ENCODE data around the gene RAP1GAP.

The RAP1GAP gene

DNA sequence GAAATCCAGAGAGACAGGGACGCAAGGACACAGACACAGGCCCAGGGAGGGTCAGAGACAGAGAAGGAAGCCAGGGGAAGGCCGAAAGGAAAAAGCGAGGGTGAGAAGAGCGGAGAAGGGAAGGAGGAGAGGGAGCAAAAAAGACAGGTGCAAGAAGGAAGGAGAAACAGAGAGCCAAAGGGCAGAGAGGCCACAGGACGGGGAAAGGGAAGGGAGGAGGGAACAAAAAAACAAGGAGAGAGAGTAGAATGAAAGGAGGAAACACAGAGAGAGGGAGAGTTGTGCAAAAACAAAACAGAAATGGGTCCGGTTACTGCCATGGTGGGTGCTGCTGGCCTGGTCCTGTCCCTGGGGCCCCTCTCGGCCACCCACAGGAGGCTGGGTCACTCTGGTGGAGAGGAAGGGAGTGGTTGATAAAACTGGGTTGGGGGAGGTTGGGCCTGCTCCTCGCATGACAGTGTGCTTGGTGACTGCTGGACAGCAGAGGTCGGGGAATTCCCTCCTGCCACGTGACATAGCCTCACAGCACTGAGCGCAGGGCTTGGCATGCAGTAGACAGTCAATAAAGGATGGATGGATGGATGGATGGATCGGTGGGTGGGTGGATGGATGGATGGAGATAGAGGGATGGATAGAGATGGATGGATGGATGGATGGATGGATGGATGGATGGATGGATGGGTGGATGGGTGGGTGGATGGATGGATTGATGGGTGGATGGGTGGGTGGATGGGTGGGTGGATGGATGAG lies 64.8 kb downstream of the RAP1GAP start:
- Histone ChIP-seq H3K9ac (no peak overlapping the region), H4K20me1 (peaks cover 0 to 29% (median 0%) of the 10 kb centered on the region in 11 experiments; a peak in 4 of 22 replicates), H3K9me3 (replicated peaks in 1 of 11) (no peaks in the 10 kb centered on the region), H3K4me3 (no peak overlapping the region), H3K4me2 (no peak overlapping the region; a peak in 1 of 22 replicates), H3K4me1 (peaks cover 0 to 10% (median 7%) of the 10 kb centered on the region in 10 experiments; a peak in 8 of 20 replicates), H3K36me3 (no peaks in the 10 kb centered on the region), H3K27me3 (no peaks in the 10 kb centered on the region), H3K27ac (no peak overlapping the region)
- TF ChIP-seq Cebpa-rat (IDR thresholded peaks at IDR 0.05) = no peak

DNA sequence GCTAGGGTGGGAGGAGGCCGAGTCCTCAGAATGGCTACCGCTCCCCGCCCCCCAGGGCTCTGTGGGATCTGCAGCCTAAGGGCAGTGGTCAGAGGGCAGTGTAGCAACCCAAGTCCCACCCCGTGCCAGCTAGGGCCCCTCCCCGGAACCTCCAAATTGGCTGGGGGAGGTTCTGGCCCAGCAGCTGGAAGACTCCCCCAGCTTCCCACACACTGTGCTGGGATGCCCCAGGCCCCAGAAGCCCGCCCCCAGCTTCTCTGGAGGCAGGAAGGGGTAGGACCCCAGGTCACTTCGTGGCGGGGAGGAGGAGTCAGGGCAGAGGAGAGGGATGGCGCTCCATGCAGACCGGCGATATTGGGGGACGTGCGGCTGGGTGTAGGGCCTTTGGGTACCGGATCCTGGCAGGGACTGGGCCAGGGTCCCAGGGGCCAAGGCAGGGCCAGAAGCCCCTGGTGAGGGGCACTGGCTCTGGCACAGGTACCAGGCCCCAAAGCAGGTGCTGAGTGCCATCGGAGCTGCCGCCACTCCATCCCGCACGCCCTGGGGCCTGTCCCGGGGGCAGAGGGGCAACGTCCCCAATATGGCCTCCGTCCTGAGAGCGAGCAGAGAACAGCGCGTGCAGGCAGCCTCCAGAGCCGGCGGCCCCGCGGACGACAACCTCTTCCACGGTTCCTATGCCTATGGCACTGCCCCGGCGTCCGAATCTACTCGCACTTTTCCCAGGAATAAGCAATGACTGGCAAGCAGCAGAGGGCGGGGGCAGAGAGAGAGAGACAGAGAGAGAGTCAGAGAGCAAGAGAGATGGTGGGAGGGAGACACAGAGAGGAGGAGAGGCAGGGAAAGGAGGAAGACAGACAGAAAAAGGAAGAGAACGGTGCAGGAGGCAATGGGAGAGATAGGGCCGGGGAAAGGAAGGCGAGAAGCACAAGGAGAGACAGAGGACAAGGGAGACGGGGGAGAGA lies 65.7 kb downstream of the RAP1GAP start:
- Histone ChIP-seq H3K27me3 (no peaks in the 10 kb centered on the region; a peak in 1 of 22 replicates), H3K4me2 (no peak overlapping the region), H3K9ac (no peak overlapping the region), H3K4me1 (peaks cover 0 to 10% (median 7%) of the 10 kb centered on the region in 10 experiments; a peak in 8 of 20 replicates), H4K20me1 (peaks cover 0 to 31% (median 0%) of the 10 kb centered on the region in 11 experiments; a peak in 4 of 22 replicates), H3K4me3 (no peak overlapping the region), H3K9me3 (replicated peaks in 1 of 11) (no peaks in the 10 kb centered on the region), H3K27ac (no peak overlapping the region), H3K36me3 (no peaks in the 10 kb centered on the region)
- no peak for TF ChIP-seq Cebpa-rat (IDR thresholded peaks at IDR 0.05)

DNA sequence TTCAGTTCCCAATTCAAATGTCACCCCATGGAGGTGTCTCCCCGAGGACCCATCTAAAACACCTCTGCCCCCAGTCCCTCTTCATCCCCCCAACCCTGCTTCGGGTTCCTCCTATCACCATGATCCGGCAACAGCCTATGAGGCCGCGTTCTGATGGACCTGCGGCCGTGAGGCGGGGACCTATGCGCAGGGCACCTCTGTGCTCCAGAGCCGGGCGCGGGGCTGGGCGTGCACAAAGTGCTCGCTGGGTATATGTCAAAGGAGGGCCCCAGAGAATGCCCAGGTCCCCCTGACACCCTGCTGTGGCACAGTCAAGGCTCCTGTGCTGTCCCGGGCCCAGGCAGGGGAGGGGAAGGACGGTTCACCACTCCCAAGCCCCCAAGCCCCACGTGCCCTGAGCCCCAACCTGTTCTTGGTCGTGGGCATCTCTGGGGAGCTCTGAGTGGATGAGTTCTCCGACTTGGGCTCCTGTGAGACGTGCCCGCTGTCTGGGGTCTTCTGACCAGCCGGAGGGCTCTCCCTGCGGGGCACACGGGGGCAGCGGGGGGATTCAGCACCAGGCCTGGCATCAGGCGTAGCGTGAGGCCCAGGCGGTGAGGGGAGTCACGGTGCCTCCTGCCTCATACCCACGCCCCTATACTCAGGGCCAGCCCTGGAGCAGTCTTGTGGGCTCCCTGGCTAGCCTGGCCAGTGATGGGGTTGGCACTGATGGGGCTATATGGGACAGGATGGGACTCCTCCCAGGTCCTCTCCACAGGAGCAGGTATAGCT lies 67.7 kb downstream of the RAP1GAP start:
- no peak overlapping the region for H3K9ac ChIP-seq
- H3K4me1 ChIP-seq = no peaks in the 10 kb centered on the region
- H3K27ac ChIP-seq = no peak overlapping the region
- H4K20me1 ChIP-seq = peaks cover 0 to 34% (median 0%) of the 10 kb centered on the region in 11 experiments; a peak in 3 of 22 replicates
- H3K4me2 ChIP-seq = no peak overlapping the region
- H3K9me3 ChIP-seq (replicated peaks in 1 of 11) = no peaks in the 10 kb centered on the region
- no peaks in the 10 kb centered on the region; a peak in 1 of 22 replicates for H3K27me3 ChIP-seq
- H3K4me3 ChIP-seq = no peak overlapping the region
- H3K36me3 ChIP-seq = no peaks in the 10 kb centered on the region
- TF ChIP-seq Cebpa-rat (IDR thresholded peaks at IDR 0.05) = no peak

DNA sequence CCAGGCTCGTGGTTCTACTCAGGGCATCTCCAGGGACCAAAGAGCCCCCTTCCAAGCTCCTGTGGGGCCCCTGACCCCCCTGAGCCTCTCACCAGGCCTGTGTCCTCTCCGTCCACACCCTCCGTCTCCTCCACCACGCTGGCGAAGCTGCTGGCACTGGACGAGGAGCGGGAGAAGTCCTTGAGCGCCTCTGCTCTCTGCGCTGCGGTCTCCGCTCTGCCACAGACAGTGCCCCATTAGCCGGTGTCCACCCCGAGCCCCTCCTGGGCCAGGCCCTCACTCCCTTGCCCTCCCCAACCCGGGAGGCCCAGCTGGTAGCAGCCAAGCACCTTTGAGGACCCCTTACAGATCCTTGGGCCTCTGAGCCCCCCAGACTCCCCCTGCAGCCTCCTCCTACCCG lies 69.8 kb downstream of the RAP1GAP start:
- Histone ChIP-seq H3K36me3 (no peaks in the 10 kb centered on the region), H3K27ac (no peak overlapping the region), H3K9ac (no peak overlapping the region), H4K20me1 (peaks cover 0 to 49% (median 0%) of the 10 kb centered on the region in 11 experiments; a peak in 6 of 22 replicates), H3K4me1 (no peaks in the 10 kb centered on the region), H3K4me2 (no peak overlapping the region), H3K4me3 (no peak overlapping the region), H3K27me3 (no peaks in the 10 kb centered on the region; a peak in 1 of 22 replicates), H3K9me3 (replicated peaks in 1 of 11) (no peaks in the 10 kb centered on the region)
- TF ChIP-seq Cebpa-rat (IDR thresholded peaks at IDR 0.05) = no peak

DNA sequence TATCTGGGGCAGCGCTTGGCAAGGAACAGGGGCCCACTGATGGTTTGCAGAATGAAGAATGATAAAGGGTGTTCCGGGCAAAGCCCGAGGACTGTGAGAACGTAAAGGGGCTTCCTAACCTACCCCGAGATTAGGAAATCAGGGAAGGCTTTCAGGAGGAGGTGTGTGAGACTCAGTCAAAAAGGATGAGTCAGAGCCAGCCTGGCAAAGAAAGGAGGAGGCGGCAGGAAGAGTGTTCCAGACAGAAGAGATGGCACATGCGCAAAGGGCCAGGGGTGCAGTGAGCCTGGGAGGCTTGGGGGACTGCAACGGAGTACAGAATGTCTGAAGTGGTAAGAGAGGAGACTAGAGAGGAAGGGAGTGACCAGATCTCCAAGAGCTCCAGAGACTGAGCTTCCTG lies 70.3 kb downstream of the RAP1GAP start:
- Histone ChIP-seq H3K4me1 (no peaks in the 10 kb centered on the region), H3K9me3 (replicated peaks in 1 of 11) (no peaks in the 10 kb centered on the region), H3K27me3 (no peaks in the 10 kb centered on the region; a peak in 1 of 22 replicates), H3K9ac (no peak overlapping the region), H3K27ac (no peak overlapping the region), H3K4me3 (no peak overlapping the region), H3K36me3 (no peaks in the 10 kb centered on the region), H4K20me1 (peaks cover 0 to 50% (median 0%) of the 10 kb centered on the region in 11 experiments; a peak in 6 of 22 replicates), H3K4me2 (no peak overlapping the region)
- TF ChIP-seq Cebpa-rat (IDR thresholded peaks at IDR 0.05) = no peak

GRCh38 chr1:21598417-21598816 lies 70.7 kb downstream of the RAP1GAP start:
- Histone ChIP-seq H3K4me3 (no peak overlapping the region), H3K27me3 (no peaks in the 10 kb centered on the region; a peak in 1 of 22 replicates), H3K9me3 (replicated peaks in 1 of 11) (no peaks in the 10 kb centered on the region), H3K9ac (no peak overlapping the region), H3K36me3 (no peaks in the 10 kb centered on the region), H3K27ac (no peak overlapping the region), H3K4me1 (no peaks in the 10 kb centered on the region), H4K20me1 (peaks cover 0 to 50% (median 0%) of the 10 kb centered on the region in 11 experiments; a peak in 6 of 22 replicates), H3K4me2 (no peak overlapping the region)
- no peak for TF ChIP-seq Cebpa-rat (IDR thresholded peaks at IDR 0.05)

DNA sequence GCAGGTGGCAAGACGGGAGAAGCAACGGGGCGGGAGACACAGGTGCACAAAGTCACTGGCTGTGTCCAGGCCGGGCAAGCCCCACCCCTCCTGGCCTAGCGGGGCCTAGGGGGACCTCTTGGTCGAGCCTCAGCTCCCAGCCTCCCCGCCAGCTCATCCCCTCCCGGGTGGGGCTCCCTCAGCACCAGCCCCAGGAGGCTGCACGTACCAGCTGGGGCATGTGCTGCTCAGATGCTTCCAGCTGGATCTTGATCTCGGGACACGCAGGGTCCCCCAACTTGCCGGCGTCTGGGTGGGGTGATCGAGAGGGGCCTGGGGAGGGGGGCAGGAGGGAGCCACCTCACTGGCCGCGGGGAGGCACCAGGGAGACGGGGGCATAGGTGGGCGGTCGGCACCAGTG lies 71.4 kb downstream of the RAP1GAP start:
- Histone ChIP-seq H4K20me1 (peaks cover 0 to 45% (median 0%) of the 10 kb centered on the region in 11 experiments; a peak in 7 of 22 replicates), H3K27ac (no peak overlapping the region), H3K27me3 (no peaks in the 10 kb centered on the region; a peak in 1 of 22 replicates), H3K9me3 (replicated peaks in 1 of 11) (no peaks in the 10 kb centered on the region), H3K4me1 (no peaks in the 10 kb centered on the region), H3K4me3 (no peak overlapping the region), H3K36me3 (no peaks in the 10 kb centered on the region), H3K4me2 (no peak overlapping the region), H3K9ac (no peak overlapping the region)
- no peak for TF ChIP-seq Cebpa-rat (IDR thresholded peaks at IDR 0.05)

DNA sequence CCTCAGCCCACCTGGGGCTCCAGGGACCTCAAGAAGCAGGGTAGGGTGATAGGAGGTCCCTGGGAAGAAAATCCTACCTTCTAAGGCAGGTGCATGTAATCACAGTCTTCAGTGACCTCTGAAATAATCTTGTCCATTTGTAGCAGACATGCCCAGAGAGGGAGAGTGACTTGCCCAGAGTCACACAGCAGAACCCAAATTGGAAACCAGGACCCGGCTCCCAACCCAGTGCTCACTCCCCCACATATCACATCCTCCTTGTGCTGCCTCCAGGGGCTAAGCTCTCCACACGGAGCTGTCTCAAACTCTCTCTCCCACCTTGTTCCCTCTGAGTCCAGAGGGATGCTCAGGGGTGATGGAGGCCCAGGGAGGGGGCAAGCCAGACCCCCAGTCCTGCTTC lies 72.5 kb downstream of the RAP1GAP start:
- H3K27ac ChIP-seq = no peak overlapping the region
- H3K4me1 ChIP-seq = no peaks in the 10 kb centered on the region
- peaks cover 0 to 45% (median 0%) of the 10 kb centered on the region in 11 experiments; a peak in 7 of 22 replicates for H4K20me1 ChIP-seq
- no peaks in the 10 kb centered on the region for H3K36me3 ChIP-seq
- no peak for TF ChIP-seq Cebpa-rat (IDR thresholded peaks at IDR 0.05)
- H3K9ac ChIP-seq = no peak overlapping the region
- H3K27me3 ChIP-seq = no peaks in the 10 kb centered on the region; a peak in 1 of 22 replicates
- no peak overlapping the region for H3K4me3 ChIP-seq
- H3K4me2 ChIP-seq = no peak overlapping the region
- H3K9me3 ChIP-seq (replicated peaks in 1 of 11) = no peaks in the 10 kb centered on the region
